ENCODE data around the gene USP43. TPM values are rescaled to one million over a fixed set of nuclear protein-coding genes. Genes with fewer than 3 reads are reported as not detected.

Gene USP43
- total RNA-seq, 6 donors from 2014 or later, result 5.9 to 17.9 (median 11.0) TPM

DNA sequence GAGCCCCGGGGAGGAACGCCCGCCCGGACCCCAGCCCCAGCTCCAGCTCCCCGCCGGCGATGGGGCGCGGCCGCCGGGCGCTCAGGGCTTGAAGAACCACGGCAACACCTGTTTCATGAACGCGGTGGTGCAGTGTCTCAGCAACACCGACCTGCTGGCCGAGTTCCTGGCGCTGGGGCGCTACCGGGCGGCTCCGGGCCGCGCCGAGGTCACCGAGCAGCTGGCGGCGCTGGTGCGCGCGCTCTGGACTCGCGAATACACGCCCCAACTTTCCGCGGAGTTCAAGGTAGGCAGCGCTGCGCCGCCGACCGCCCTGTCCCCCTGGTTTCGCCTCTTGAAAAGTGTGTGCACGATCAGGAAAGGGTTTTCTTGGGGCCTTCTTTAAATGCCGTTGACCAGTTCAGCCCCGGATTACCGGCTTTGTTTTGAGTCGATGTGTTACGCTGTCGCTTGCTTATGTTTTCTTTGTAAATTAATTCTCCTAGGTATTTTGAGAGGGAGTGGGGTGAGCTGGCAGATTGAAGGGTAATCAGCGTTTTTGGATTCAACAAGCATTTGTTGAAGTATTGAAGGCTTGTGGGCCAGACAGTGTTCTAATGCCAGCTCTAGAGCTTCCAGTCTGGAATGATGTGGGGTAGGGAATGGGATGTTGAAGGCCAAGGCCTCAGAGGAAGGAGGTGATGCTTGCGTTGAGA lies 681 bp downstream of the USP43 start:
- Histone ChIP-seq H3K36me3 (no peaks in the 10 kb centered on the region), H3K4me1 (peaks cover 0 to 37% (median 13%) of the 10 kb centered on the region in 4 donors), H3K4me3 (peak overlapping the region; percentile 49 to 82 (median 59)), H3K27ac (peak overlapping the region; percentile 73 to 86 (median 81)), H3K27me3 (peaks cover 0 to 7% (median 2%) of the 10 kb centered on the region in 4 donors), H3K9me3 (no peaks in the 10 kb centered on the region)
- ATAC-seq (ENCODE audit: low FRiP score in 2 of 2) (peak; percentile 53 to 70), DNase-seq (peak; percentile 80 to 93)
- TF ChIP-seq, protein P1, sequence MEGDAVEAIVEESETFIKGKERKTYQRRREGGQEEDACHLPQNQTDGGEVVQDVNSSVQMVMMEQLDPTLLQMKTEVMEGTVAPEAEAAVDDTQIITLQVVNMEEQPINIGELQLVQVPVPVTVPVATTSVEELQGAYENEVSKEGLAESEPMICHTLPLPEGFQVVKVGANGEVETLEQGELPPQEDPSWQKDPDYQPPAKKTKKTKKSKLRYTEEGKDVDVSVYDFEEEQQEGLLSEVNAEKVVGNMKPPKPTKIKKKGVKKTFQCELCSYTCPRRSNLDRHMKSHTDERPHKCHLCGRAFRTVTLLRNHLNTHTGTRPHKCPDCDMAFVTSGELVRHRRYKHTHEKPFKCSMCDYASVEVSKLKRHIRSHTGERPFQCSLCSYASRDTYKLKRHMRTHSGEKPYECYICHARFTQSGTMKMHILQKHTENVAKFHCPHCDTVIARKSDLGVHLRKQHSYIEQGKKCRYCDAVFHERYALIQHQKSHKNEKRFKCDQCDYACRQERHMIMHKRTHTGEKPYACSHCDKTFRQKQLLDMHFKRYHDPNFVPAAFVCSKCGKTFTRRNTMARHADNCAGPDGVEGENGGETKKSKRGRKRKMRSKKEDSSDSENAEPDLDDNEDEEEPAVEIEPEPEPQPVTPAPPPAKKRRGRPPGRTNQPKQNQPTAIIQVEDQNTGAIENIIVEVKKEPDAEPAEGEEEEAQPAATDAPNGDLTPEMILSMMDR (IDR thresholded peaks at IDR 0.05), result peak in 1 of 6 experiments; percentile 13
- no peak for TF ChIP-seq POLR2A (IDR thresholded peaks at IDR 0.05)
- WGBS, 2 donors, result 4 to 10% methylated on average over 16 to 45 of the region's 51 CpGs

DNA sequence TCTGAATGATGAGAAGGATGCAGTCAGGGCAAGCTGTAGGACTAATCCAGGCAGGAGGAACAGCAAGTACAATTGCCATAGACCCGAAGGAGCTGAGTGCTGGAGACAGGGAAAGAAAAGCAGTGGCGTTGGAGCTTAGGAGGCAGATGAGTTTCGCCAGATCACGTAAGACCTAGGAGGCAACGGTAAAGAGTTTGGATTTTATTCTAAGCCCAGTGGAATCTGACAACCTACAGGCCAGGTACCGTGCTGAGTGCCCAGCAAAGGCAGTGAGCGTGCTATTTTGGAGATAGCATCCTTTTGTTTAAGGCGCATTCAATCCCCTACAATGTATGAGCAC lies 1.2 kb downstream of the USP43 start:
- no peaks in the 10 kb centered on the region for H3K36me3 ChIP-seq
- DNase-seq (no peak), ATAC-seq (ENCODE audit: low FRiP score in 2 of 2) (no peak)
- peak overlapping the region in 3 of 4 donors; percentile 54 to 82 (median 64) for H3K4me3 ChIP-seq
- WGBS, 2 donors, result 46 to 57% methylated on average over 8 of the region's 8 CpGs
- peaks cover 0 to 37% (median 13%) of the 10 kb centered on the region in 4 donors for H3K4me1 ChIP-seq
- H3K9me3 ChIP-seq, result no peaks in the 10 kb centered on the region
- H3K27me3 ChIP-seq, result peaks cover 0 to 7% (median 2%) of the 10 kb centered on the region in 4 donors
- TF ChIP-seq POLR2AphosphoS5 (IDR thresholded peaks at IDR 0.05) (no peak), POLR2A (IDR thresholded peaks at IDR 0.05) (no peak)
- TF ChIP-seq, protein P1 (IDR thresholded peaks at IDR 0.05), result no peak
- H3K27ac ChIP-seq, result peak overlapping the region in 1 of 4 donors; percentile 80

DNA sequence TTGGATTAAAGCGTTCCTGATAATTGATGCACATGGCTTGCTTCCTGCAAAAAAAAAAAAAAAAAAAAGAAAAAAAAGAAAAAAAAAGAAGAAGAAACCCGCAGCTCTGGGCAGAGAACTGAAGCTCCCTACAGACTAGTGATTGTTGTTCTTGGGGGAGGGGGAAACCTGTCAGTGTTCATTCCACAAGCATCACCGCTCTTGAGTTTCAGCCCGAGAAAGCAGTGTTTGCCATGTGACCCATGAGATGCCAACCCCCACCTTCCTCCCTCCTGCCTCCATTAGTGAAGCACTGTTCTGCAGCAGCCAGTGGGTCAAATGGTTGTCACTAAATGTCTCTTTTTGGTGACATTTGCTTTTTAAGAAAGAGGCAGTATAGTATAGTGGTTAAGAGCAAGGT lies 1.7 kb downstream of the USP43 start:
- Histone ChIP-seq H3K4me1 (peaks cover 0 to 37% (median 13%) of the 10 kb centered on the region in 4 donors), H3K4me3 (peak overlapping the region in 1 of 4 donors; percentile 82), H3K27ac (no peak overlapping the region), H3K9me3 (no peaks in the 10 kb centered on the region), H3K27me3 (peaks cover 0 to 7% (median 2%) of the 10 kb centered on the region in 4 donors), H3K36me3 (no peaks in the 10 kb centered on the region)
- no peak for TF ChIP-seq POLR2AphosphoS5 (IDR thresholded peaks at IDR 0.05)
- TF ChIP-seq, protein P1 (IDR thresholded peaks at IDR 0.05), result no peak
- TF ChIP-seq POLR2A (IDR thresholded peaks at IDR 0.05), result no peak
- TF ChIP-seq EP300 (IDR thresholded peaks at IDR 0.05), result no peak
- DNase-seq (peak in 1 of 2 donors; percentile 23), ATAC-seq (ENCODE audit: low FRiP score in 2 of 2) (no peak)
- WGBS, 2 donors, result 27 to 34% methylated on average over 4 of the region's 4 CpGs

DNA sequence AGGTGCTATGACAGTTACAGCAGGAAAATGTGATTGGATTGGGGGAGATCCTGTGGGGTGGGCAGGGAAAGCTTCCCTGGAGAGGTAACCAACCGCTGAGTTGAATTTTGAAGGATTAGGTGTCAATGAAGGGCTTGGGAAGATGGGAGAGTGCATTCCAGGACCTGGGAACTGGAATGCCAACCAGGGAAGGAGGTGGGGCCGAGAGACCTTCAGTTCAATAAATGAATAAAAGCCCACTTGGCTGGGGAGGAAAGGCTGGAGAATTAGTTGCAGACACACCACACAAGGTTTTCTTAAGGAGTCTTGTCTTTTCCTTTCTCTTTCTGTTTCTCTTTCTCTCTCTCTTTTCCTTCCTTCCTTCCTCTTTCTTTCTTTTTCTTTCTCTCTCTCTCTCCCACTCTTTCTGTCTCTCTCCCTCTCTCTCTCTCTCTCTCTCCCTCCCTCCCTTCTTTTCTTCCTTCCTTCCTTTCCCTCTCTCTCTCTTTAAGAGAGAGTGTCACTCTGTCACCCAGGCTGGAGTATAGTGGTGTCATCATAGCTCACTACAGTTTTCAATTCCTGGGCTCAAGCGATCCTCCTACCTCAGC lies 3.3 kb downstream of the USP43 start:
- DNase-seq (no peak), ATAC-seq (ENCODE audit: low FRiP score in 2 of 2) (no peak)
- no peak overlapping the region for H3K4me3 ChIP-seq
- no peak overlapping the region for H3K27ac ChIP-seq
- WGBS, 2 donors, result 67 to 82% methylated on average over 3 of the region's 3 CpGs
- no peaks in the 10 kb centered on the region for H3K9me3 ChIP-seq
- no peaks in the 10 kb centered on the region for H3K36me3 ChIP-seq
- no peak for TF ChIP-seq EP300 (IDR thresholded peaks at IDR 0.05)
- TF ChIP-seq POLR2AphosphoS5 (IDR thresholded peaks at IDR 0.05), result no peak
- H3K27me3 ChIP-seq, result peaks cover 0 to 7% (median 2%) of the 10 kb centered on the region in 4 donors
- peaks cover 0 to 37% (median 13%) of the 10 kb centered on the region in 4 donors for H3K4me1 ChIP-seq

DNA sequence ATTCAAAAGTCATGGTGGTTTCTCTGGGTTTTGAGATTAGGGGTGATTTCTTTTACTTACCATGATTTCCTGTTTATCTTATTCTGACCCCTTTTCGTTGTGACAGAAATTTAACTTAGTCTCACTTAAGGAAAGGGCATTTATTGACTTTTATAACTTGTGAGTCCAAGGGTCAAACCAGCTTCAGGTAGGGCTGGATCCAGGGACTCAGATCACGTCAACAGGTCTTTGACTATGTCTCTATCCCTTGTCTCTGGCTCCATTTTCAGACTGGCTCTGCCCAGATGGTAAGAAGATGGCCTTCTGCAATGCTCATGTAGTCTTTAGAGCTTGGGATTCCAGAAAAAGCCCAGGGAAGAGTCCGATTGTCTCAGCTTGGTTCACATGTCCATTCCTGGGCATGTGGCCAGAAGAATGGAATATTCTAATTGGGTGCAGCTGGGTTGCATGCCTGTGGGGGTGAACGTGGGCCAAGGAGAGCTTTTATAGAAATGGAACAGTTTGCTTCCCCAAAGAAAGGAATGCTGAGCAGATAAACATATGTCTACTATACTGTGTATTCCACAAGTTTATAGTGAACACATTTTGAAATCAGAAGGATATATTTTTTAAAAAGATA lies 13.4 kb downstream of the USP43 start:
- ATAC-seq (ENCODE audit: low FRiP score in 2 of 2) (no peak), DNase-seq (no peak)
- TF ChIP-seq, protein P1 (IDR thresholded peaks at IDR 0.05), result no peak
- TF ChIP-seq POLR2A (IDR thresholded peaks at IDR 0.05), result no peak
- no peak for TF ChIP-seq EP300 (IDR thresholded peaks at IDR 0.05)
- TF ChIP-seq POLR2AphosphoS5 (IDR thresholded peaks at IDR 0.05), result no peak
- H3K27ac ChIP-seq, result no peak overlapping the region
- WGBS, 2 donors, result 60 to 61% methylated on average over 4 of the region's 4 CpGs
- H3K4me1 ChIP-seq, result no peaks in the 10 kb centered on the region
- no peaks in the 10 kb centered on the region for H3K36me3 ChIP-seq
- no peaks in the 10 kb centered on the region for H3K27me3 ChIP-seq
- H3K4me3 ChIP-seq, result no peak overlapping the region
- H3K9me3 ChIP-seq, result no peaks in the 10 kb centered on the region
